HG03060 (cell line): ENCODE data around the gene CAMK2B.

Experiments used
- ATAC-seq: cut with Tn5 transposase; IDR thresholded peaks from one replicate; pipeline ENCODE4 v1.9.1; 2021; ENCODE audit warnings: low read depth, moderate number of reproducible peaks; ENCODE audit not compliant: unreplicated experiment

Gene CAMK2B

DNA sequence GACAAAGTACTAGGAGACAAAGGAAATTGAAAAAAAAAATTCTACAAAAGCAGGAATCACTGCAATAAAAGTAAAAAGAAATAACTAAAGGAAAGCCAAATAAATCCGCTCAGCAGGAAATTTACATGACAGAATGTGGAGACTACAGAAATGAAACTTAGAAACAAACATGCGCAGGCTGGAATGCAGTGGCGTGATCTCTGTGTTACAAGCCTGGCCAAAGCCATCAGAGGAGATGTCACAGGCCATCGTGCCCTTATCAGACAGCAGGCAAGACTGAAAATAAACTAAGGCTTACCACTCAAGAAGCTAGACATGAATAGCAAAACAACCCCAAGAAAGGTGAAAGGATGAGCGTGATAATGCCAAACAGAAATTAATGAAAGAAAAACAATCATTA lies 6.3 kb upstream of the CAMK2B start:
- no peak for ATAC-seq

- ATAC-seq = no peak
Measured at GRCh38 chr7:44330331-44330730, 4.9 kb upstream of the CAMK2B start.

DNA sequence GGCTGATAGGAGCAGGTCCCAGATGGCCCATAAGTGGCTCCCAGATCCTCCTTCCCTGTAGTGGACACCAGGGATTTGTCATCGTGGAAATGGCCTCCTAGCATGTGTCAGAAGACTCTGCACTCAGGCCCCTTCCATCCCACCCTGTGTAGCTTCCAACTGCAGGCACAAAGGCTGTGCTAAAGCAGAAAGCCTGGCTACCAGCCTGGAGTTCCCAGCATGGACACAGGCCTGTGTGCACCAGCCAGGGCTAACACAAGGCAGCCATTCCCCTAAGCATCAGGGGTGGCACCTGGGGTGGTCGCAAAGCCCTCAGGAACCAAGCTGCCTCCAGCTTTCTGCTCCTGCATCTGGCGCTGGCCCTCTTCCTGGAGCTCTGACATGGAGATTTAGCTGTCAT lies 4.5 kb upstream of the CAMK2B start:
- ATAC-seq = no peak

DNA sequence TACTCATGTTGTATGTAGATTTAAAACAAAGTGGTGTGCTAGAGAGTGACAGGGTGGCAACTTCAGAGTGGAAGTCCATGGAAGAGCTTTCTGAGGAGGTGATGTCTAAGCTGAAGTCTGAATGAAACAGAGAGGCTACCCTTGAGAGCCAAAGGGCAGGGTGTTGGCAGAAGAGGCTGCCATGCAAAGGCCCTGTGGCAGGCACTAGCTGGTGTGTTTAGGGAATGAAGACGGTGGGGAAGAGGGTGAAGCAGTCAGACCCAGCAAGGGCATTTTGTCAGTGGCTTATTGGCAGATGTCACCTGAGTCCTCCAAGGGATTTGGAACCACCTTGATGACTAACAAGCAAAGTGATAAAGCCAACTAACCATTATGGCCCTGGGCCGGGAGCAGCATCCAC lies 3.7 kb upstream of the CAMK2B start:
- ATAC-seq = no peak

DNA sequence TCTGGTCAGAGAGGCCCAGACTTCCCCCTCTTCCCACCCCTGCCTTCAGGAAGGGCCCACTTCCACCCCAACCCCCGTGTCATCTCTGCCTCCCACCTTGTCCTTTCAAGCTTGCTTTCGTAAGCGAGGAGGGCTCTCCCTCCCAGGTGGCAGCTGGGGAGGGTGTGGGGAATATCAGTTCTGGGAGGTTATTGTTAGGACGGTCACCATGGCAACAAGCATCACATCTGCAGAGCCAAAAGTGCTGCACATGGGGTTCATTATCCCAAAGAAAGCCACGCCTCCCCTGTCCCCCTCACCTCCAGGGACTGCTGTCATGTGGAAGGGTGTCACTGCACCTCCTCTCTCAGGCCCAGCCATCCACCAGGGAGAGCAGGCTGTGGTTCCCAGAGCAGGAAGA lies 2.6 kb upstream of the CAMK2B start:
- no peak for ATAC-seq

- ATAC-seq = no peak
Measured at GRCh38 chr7:44326261-44327125, 1.1 kb upstream of the CAMK2B start.

DNA sequence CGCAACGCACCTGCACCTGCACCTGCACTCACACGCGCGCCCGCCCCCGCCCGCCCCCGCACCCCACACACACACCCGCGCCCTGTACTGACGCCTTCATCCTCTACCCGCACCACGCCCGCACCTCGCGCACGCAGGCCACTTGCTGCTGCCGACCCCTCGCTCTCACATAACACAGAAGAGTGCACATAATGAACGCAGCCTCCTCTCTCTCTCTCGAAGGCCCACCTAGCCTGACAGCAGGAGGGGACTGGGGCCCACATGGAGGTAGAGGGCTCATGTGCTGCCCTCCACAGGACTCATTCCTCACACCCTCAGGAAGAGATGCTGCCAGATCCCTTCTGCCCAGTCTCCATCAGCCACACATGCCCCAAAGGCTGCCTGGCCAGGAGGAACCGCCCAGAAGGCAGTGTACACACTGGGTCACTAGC lies 432 bp upstream of the CAMK2B start:
- no peak for ATAC-seq

DNA sequence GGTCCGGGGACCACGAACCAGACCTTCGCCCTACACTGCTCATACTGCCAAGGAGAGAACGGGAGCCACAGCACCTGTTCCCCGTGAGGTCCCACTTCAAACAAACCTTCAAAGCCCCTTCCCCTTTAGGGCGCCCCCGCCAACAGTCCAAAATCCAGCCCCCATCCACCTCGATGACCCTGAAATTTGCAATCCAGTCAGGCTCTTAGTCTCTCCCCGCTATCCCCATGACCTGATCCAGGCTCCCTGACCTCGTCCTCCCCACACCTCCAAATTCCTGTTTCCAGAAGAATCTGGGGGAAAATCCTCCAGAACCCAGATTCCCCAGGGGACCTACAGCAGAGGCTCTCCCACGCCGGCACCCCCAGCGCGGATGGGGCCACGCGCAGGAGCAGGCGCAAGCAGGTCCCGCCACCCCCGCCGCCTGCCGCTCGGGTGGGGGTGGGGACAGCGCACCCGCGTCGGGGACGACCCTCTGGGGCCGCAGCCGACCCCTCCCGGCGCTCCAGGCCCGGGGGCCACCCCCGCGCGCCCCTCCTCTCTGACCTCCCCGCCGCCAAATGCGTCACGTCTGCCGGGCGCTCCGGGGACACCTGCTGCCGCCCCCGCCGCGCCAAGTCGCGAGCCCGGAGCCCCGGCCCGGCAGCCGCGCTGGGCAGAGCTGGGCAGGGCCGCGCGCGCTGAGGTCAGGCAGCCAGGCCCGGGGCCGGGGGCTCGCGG lies 753 bp downstream of the CAMK2B start:
- ATAC-seq = no peak

GRCh38 chr7:44324204-44324480 lies 1.3 kb downstream of the CAMK2B start:
- no peak for ATAC-seq

DNA sequence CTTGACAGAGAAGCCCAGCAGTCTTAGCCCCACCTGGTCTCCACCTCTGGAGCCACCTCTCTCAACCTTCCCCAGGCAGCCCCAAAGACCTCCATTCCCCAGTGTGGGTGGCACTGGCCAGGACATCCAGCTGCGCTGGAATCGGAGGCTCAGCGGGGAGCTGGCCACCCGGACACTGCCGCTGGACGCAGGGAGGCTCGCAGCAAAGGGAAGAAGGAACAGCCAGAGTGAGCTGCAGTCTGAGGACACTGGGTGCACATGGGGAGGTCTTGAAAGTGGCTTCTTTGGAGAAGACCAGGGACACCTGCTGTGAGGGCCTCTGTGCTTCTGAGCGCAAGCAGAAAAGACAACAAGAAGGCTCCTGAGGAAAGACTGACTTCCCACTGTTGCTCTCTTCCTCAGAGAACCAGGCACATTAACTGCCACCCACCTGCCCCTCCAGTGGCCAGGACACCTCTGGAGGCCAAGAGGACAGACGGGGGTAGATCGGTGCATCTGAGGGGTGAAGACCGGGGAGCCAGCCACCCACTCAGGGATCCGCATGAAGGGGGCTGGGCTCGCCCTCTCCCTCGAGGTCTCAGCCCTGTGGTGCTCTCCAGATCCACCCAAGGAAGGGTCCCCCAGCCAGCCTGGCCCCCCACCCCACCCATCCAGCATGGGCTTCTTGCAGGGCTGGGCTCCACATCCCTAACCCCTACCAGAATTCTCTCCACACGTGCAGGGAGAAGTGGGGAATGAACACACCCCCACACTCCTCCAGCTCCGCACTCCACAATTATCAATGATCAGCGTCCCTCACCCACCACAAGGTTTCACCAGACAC lies 1.8 kb downstream of the CAMK2B start:
- no peak for ATAC-seq

- ATAC-seq = no peak
Measured at GRCh38 chr7:44322631-44323363, 2.6 kb downstream of the CAMK2B start.

DNA sequence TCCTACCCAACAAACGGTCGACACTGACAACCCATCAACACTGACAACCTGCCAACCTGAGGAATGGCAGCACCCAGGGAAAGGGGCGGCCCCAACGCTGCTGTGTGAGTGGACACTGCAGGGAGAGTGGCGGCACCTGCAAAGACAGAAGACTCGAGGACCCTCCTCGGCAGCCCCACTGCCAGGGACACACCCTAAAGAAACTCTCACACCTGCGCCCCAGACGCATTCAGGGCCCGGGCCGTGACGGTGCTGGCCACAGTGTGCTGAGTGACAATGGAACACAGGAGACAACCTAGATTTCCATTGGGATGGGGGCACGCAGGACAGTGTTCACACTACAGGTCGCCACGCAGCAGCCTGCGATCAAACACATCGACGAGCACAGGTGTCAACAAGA lies 3.6 kb downstream of the CAMK2B start:
- no peak for ATAC-seq

- no peak for ATAC-seq
Measured at GRCh38 chr7:44320794-44321371, 4.5 kb downstream of the CAMK2B start.

GRCh38 chr7:44320141-44320540 lies 5.3 kb downstream of the CAMK2B start:
- ATAC-seq = no peak

DNA sequence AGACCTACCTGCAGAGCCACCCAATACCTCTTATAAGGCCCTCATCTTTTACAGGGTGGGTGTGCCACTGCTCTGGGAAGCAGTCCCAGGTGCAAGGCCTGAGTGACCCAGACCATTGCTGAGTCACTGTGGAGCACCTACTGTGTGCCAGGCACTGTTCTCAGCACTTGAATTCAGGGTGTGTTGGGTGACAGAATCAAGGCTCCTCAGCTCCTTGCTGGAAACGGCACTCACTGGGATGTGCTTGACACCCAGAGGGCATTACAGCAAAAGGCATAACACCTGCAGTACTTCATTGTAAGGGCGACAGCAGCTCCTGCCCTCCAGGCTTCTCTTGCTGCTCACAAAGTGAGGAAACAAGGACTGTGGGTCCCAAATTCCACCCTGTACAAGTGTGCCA lies 7.1 kb downstream of the CAMK2B start:
- ATAC-seq = no peak

- no peak for ATAC-seq
Measured at GRCh38 chr7:44315301-44315903, 10.0 kb downstream of the CAMK2B start.

- ATAC-seq = no peak
Measured at GRCh38 chr7:44313621-44314031, 11.8 kb downstream of the CAMK2B start.

DNA sequence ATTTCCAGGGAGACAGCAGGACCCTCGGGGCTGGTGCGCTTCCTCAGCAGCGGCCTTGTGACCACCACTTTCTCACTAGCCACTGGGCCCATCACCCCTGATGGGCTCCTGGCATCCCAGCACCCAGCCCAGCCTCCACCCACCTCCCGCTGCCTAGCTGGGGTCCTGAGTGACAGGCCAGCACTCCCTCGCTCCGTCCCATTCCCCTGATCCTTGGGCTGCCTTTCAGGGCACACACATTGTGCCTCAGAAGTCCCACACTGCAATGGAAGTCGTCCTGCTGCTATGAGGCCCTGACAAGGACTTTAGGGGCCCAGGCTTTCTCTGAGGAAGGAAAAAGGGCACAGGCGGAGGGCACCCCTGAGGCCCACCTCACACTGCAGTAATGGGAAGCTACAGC lies 12.4 kb downstream of the CAMK2B start:
- ATAC-seq = no peak

DNA sequence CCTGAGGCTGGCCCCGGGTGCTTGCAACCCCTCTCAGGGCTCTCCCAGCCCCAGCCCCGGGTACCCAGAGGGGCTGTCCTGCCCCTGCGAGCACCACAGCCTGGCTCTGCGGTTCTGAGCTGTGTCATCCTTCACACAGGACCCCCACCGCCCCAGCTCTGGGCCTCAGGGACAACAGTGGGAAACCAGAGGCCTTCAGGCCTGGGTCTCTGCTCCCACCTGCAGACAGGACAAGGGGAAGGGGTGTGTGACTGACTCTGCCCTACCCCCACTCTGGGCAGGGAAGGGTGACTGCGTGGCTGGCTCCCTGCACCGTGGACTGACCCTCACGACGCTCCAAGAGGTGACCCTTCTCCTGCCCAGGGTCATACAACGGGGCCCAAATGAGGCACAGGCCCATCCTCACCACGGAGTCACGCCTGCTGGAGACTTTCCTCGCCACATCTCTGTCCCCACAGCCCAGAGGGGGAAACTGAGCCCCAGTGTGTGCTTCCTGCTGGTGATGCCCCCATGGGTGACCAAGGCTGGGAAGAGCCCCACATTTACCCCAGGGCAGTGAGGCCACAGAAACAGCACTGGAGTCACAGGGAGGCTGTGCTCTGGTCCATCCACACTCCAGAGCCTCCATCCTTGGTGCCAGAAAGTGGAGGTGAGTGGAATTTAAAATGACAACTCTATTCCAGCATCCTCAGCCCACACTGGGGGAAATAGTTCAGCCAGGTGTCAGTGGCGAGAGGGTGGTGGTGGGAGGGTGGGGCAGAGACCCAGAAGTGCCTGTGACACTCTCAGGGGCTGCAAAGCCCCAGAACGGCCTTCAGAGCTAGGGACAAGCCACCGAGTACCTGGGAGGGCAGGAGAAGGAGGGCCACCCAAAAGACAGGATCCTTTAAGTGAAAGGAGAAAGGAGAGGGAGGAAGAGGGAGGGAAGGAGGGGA lies 13.6 kb downstream of the CAMK2B start:
- ATAC-seq = no peak
